KMS-11 (cell line): Measurements from ENCODE around the gene CBY2.

Source experiments
- H2AFZ ChIP-seq: fragments of 200-600 bp; sonication (generic); 2 replicates; pipeline ENCODE4 v1.6.1; 2016; ENCODE audit warnings: antibody characterized with exemption, mixed run types, low read depth
- H3K27ac ChIP-seq: fragments of 200-600 bp; sonication (generic); 2 replicates; pipeline ENCODE4 v1.6.1; 2016; ENCODE audit warnings: mild to moderate bottlenecking, mixed run types
- H3K27me3 ChIP-seq: fragments of 200-600 bp; sonication (generic); 2 replicates; pipeline ENCODE4 v1.6.1; 2017; ENCODE audit warnings: mild to moderate bottlenecking, low read depth, mixed run types, moderate library complexity; ENCODE audit not compliant: insufficient read depth
- H3K36me3 ChIP-seq: fragments of 200-600 bp; sonication (generic); 2 replicates; pipeline ENCODE4 v1.6.1; 2017; ENCODE audit warnings: mild to moderate bottlenecking, mixed run types; ENCODE audit not compliant: insufficient read depth
- H3K4me1 ChIP-seq: fragments of 200-600 bp; sonication (generic); 2 replicates; pipeline ENCODE4 v1.6.1; 2016; ENCODE audit warnings: mild to moderate bottlenecking, low read depth, mixed run types; ENCODE audit not compliant: poor library complexity, severe bottlenecking
- H3K4me2 ChIP-seq: fragments of 200-600 bp; sonication (generic); 2 replicates; pipeline ENCODE4 v1.7.0; 2016; ENCODE audit warnings: mild to moderate bottlenecking, mixed run types
- H3K4me3 ChIP-seq: fragments of 200-600 bp; sonication (generic); IDR thresholded peaks from 2 replicates; pipeline ENCODE4 v1.6.1; 2017; ENCODE audit warnings: low read depth, low read length, mixed read lengths; ENCODE audit not compliant: insufficient read depth
- H3K79me2 ChIP-seq: fragments of 200-600 bp; sonication (generic); 2 replicates; pipeline ENCODE4 v1.6.1; 2016; ENCODE audit warnings: low read depth, mixed run types; ENCODE audit not compliant: insufficient read depth
- H3K9ac ChIP-seq: fragments of 200-600 bp; sonication (generic); 2 replicates; pipeline ENCODE4 v1.6.1; 2016; ENCODE audit warnings: mild to moderate bottlenecking, mixed run types
- H4K20me1 ChIP-seq: fragments of 200-600 bp; sonication (generic); 2 replicates; pipeline ENCODE4 v1.6.1; 2016; ENCODE audit warnings: mild to moderate bottlenecking, mixed run types; ENCODE audit not compliant: insufficient read depth
- CTCF ChIP-seq: fragments of 200-600 bp; sonication (generic); conservative IDR thresholded peaks from 2 replicates; pipeline ENCODE4 v1.6.1; 2017; ENCODE audit warnings: low read depth, mild to moderate bottlenecking, antibody characterized with exemption, low read length, moderate library complexity, mixed read lengths

The CBY2 gene

GRCh38 chr13:45732916-45733315, 30.8 kb downstream of the CBY2 start:
- Histone ChIP-seq H3K27me3 (no peaks in the 10 kb centered on the region), H3K4me3 (no peak overlapping the region), H3K4me2 (no peak overlapping the region), H3K79me2 (no peaks in the 10 kb centered on the region), H3K27ac (no peak overlapping the region), H4K20me1 (no peaks in the 10 kb centered on the region), H2AFZ (no peak overlapping the region), H3K9ac (no peak overlapping the region), H3K36me3 (no peaks in the 10 kb centered on the region), H3K4me1 (peaks cover 9% of the 10 kb centered on the region)
- no peak for TF ChIP-seq CTCF

GRCh38 chr13:45733361-45733760, 31.2 kb downstream of the CBY2 start:
- H4K20me1 ChIP-seq: no peaks in the 10 kb centered on the region
- no peak overlapping the region for H2AFZ ChIP-seq
- H3K79me2 ChIP-seq: no peaks in the 10 kb centered on the region
- H3K36me3 ChIP-seq: no peaks in the 10 kb centered on the region
- H3K4me1 ChIP-seq: peaks cover 12% of the 10 kb centered on the region
- no peak overlapping the region for H3K9ac ChIP-seq
- H3K27me3 ChIP-seq: no peaks in the 10 kb centered on the region
- no peak overlapping the region for H3K27ac ChIP-seq
- H3K4me2 ChIP-seq: no peak overlapping the region
- H3K4me3 ChIP-seq: no peak overlapping the region
- no peak for TF ChIP-seq CTCF

GRCh38 chr13:45737571-45738017, 35.5 kb downstream of the CBY2 start:
- TF ChIP-seq CTCF: peak; percentile 78
- Histone ChIP-seq H2AFZ (peak overlapping the region; percentile 20; the same call in 1 of the 2 replicates), H3K27me3 (no peaks in the 10 kb centered on the region), H3K27ac (no peak overlapping the region), H3K4me1 (peaks cover 12% of the 10 kb centered on the region), H3K4me2 (no peak overlapping the region), H3K79me2 (no peaks in the 10 kb centered on the region), H3K36me3 (no peaks in the 10 kb centered on the region), H3K9ac (no peak overlapping the region), H4K20me1 (no peaks in the 10 kb centered on the region), H3K4me3 (no peak overlapping the region)

- Histone ChIP-seq H3K27me3 (no peaks in the 10 kb centered on the region), H3K27ac (no peak overlapping the region), H4K20me1 (no peaks in the 10 kb centered on the region), H2AFZ (no peak overlapping the region), H3K36me3 (no peaks in the 10 kb centered on the region), H3K79me2 (no peaks in the 10 kb centered on the region), H3K9ac (no peak overlapping the region), H3K4me1 (peaks cover 2% of the 10 kb centered on the region), H3K4me2 (no peak overlapping the region), H3K4me3 (no peak overlapping the region)
- TF ChIP-seq CTCF: no peak
Measured at GRCh38 chr13:45742985-45743384, 40.9 kb downstream of the CBY2 start.
